ENCODE measurements around the gene SLCO4A1. TPM values are rescaled to one million over a fixed set of nuclear protein-coding genes. Genes with fewer than 3 reads are reported as not detected.

SLCO4A1 gene
- total RNA-seq, 2 experiments from 2014 or later: 40.5 to 43.4 TPM

- H3K36me3 Mint-ChIP-seq (ENCODE audit: low read depth): peaks cover 5% of the 10 kb centered on the region
- no peak for ATAC-seq
- no peaks in the 10 kb centered on the region for H3K27me3 Mint-ChIP-seq
- no peak overlapping the region for H3K4me3 Mint-ChIP-seq
- H3K4me1 Mint-ChIP-seq: peaks cover 37% of the 10 kb centered on the region
- no peak for DNase-seq
- POLR2A ChIA-PET: no interaction called here
- H3K9me3 Mint-ChIP-seq (ENCODE audit: low read depth): peaks cover 17% of the 10 kb centered on the region
- H3K27ac Mint-ChIP-seq: no peak overlapping the region
- CTCF ChIA-PET: no interaction called here
- intact Hi-C loops (cut with DNase I, micrococcal nuclease): no loop called here
Observed at GRCh38 chr20:62718546-62718945, 76.2 kb downstream of the SLCO4A1 start.

DNA sequence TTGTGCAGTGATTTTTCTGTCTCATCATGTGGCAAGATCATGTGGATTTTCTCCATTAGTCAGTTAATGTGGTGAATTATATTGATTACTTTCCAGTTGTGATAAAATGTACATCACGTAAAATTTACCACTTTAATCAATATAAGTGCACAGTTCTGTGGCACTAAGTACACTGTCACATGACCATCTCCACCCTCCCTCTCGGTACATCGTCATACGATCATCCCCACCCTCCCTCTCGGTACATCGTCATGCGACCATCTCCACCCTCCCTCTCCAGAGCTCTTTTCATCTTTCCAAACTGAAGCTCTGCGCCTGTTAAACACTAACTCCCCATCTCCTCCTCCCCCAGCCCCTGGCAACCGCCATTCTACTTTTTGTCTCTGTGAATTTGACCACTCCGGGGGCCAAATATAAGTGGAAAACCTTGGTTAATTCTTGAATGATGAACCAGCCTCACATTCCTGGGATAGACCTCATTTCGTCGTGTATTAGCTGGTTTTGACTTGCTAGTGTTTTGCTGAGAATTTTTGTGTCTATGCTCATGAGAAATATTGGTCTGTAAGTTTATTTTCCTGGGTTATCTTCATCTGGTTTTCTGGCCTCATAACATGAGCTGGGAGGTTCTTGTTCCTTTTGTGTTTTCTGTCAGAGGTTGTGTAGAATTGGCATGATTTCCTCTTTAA lies 77.1 kb downstream of the SLCO4A1 start:
- no peak for DNase-seq
- ATAC-seq: no peak
- Mint-ChIP-seq H3K4me3 (no peak overlapping the region), H3K27ac (no peak overlapping the region), H3K27me3 (no peaks in the 10 kb centered on the region), H3K36me3 (ENCODE audit: low read depth) (peaks cover 5% of the 10 kb centered on the region), H3K9me3 (ENCODE audit: low read depth) (peaks cover 17% of the 10 kb centered on the region), H3K4me1 (peaks cover 37% of the 10 kb centered on the region)
- CTCF ChIA-PET: no interaction called here
- intact Hi-C loops (cut with DNase I, micrococcal nuclease): no loop called here
- POLR2A ChIA-PET: no interaction called here

Other genes with a start within 250 kb of the SLCO4A1 start
- 1 to 10 TPM; 6.4 to 7.6 TPM for gene CABLES2, start 235.2 kb upstream of the SLCO4A1 start, total RNA-seq
- gene RBBP8NL, start 215.0 kb upstream of the SLCO4A1 start, total RNA-seq: not detected
- gene GATA5, start 166.5 kb upstream of the SLCO4A1 start, total RNA-seq: not detected
- gene NTSR1, start 66.3 kb downstream of the SLCO4A1 start, total RNA-seq: under 1 TPM; 0.07 to 0.14 TPM
- gene MRGBP, start 154.0 kb downstream of the SLCO4A1 start, total RNA-seq: 10 to 100 TPM; 14.5 to 15.0 TPM
- gene OGFR, start 162.3 kb downstream of the SLCO4A1 start, total RNA-seq: 10 to 100 TPM; 43.8 to 44.7 TPM
- not detected for gene COL9A3, start 174.5 kb downstream of the SLCO4A1 start, total RNA-seq
- gene TCFL5, start 219.3 kb downstream of the SLCO4A1 start, total RNA-seq: 1 to 10 TPM; 5.2 to 6.6 TPM

Data from activated CD4-positive, alpha-beta T cell treated with anti-CD3 and anti-CD28 coated beads for 36 hours (primary cell).